Calu3 (cell line): Measurements from ENCODE around the gene LOXHD1. TPM values are rescaled to one million over a fixed set of nuclear protein-coding genes. Genes with fewer than 3 reads are reported as not detected.

Experiments
- BruUV-seq: library from RNA; stranded (reverse); fragments of 400-500 nt; replicated peaks from 2 replicates; lab custom pipeline; 2021; lab: Mats Ljungman, UMichigan
- CTCF ChIA-PET: fragments of 300-600 bp; sonication (Branson Sonifier 250); formaldehyde crosslinking; loops from one replicate; lab custom pipeline; 2022; ENCODE audit warnings: antibody characterized with exemption; lab: Charles Lee
- DNase-seq: peaks from one replicate; pipeline ENCODE4 v3.0.0; 2022
- H3K27ac Mint-ChIP-seq: one replicate; pipeline ENCODE4 v1.8.0; 2022; ENCODE audit warnings: mixed read lengths; ENCODE audit not compliant: unreplicated experiment
- H3K27me3 Mint-ChIP-seq: one replicate; pipeline ENCODE4 v1.8.0; 2022; ENCODE audit warnings: mixed read lengths; ENCODE audit not compliant: unreplicated experiment
- H3K36me3 Mint-ChIP-seq: one replicate; pipeline ENCODE4 v1.8.0; 2022; ENCODE audit warnings: mild to moderate bottlenecking, moderate library complexity, mixed read lengths; ENCODE audit not compliant: insufficient read depth, unreplicated experiment
- H3K4me1 Mint-ChIP-seq: one replicate; pipeline ENCODE4 v1.8.0; 2022; ENCODE audit warnings: mild to moderate bottlenecking, low read depth, mixed read lengths; ENCODE audit not compliant: unreplicated experiment
- H3K4me3 Mint-ChIP-seq: one replicate; pipeline ENCODE4 v1.8.0; 2022; ENCODE audit warnings: mild to moderate bottlenecking, low read depth, moderate library complexity, mixed read lengths; ENCODE audit not compliant: unreplicated experiment
- H3K9me3 Mint-ChIP-seq: one replicate; pipeline ENCODE4 v1.8.0; 2022; ENCODE audit warnings: low read depth, mixed read lengths; ENCODE audit not compliant: unreplicated experiment
- intact Hi-C: fragments of 100-400 bp; cut with micrococcal nuclease; formaldehyde crosslinking; loops from one replicate; pipeline ENCODE4 v1.10.0; 2022; ENCODE audit not compliant: unreplicated experiment
- total RNA-seq: library from RNA; stranded (reverse); gene quantifications from 2 replicates; pipeline ENCODE4 v1.2.3, GENCODE V29; 2022
- TF ChIP-seq, protein P1 (sequence below): fragments of 200-600 bp; IDR thresholded peaks from one replicate; pipeline ENCODE4 v1.8.0; 2022; ENCODE audit warnings: antibody characterized with exemption; ENCODE audit not compliant: unreplicated experiment

The LOXHD1 gene
- total RNA-seq, 1 experiment from 2014 or later, result not detected

DNA sequence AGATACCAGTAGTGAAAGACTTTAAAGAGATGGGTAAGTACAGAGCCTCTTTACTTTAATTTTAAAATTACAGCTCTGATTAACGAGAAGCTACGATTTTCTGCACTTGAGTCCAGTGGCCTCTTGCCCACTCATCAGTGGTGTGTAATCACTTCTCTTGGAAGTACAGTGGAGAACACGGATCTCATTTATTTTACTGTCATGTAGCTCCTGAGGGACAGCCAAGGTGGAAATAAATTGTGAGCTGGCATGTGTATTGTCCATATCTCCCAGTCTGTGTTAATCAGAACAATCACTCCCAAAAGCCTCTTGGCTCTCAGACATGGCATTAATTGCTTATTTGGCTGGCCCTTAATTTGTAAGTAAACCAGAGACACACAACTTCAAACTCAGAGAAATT, 69.4 kb downstream of the LOXHD1 start:
- no peaks in the 10 kb centered on the region for H3K9me3 Mint-ChIP-seq
- H3K27ac Mint-ChIP-seq, result no peak overlapping the region
- CTCF ChIA-PET, result no interaction called here
- DNase-seq, result no peak
- no peak overlapping the region for H3K4me3 Mint-ChIP-seq
- intact Hi-C loops, result no loop called here
- H3K36me3 Mint-ChIP-seq, result no peaks in the 10 kb centered on the region
- H3K4me1 Mint-ChIP-seq, result no peaks in the 10 kb centered on the region
- TF ChIP-seq, protein P1, sequence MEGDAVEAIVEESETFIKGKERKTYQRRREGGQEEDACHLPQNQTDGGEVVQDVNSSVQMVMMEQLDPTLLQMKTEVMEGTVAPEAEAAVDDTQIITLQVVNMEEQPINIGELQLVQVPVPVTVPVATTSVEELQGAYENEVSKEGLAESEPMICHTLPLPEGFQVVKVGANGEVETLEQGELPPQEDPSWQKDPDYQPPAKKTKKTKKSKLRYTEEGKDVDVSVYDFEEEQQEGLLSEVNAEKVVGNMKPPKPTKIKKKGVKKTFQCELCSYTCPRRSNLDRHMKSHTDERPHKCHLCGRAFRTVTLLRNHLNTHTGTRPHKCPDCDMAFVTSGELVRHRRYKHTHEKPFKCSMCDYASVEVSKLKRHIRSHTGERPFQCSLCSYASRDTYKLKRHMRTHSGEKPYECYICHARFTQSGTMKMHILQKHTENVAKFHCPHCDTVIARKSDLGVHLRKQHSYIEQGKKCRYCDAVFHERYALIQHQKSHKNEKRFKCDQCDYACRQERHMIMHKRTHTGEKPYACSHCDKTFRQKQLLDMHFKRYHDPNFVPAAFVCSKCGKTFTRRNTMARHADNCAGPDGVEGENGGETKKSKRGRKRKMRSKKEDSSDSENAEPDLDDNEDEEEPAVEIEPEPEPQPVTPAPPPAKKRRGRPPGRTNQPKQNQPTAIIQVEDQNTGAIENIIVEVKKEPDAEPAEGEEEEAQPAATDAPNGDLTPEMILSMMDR, result no peak
- no TSS peak for BruUV-seq
- H3K27me3 Mint-ChIP-seq, result peaks cover 86% of the 10 kb centered on the region

DNA sequence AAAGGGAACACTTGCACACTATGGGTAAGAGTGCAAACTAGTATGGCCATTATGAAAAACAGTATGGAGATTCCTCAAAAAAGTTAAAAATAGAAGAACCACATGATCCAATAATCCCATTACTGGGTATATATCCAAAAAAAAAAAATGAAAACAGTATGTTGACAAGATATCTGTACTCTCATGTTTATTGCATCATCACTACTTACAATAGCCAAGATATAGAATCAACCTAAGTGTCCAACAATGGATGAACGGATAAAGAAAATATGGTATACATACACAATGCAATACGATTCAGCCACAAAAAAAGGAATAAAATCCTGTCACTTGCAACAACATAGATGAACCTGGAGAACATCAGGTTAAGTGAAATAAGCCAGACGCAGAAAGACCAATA, 73.3 kb downstream of the LOXHD1 start:
- DNase-seq, result no peak
- Mint-ChIP-seq H3K27ac (no peak overlapping the region), H3K36me3 (no peaks in the 10 kb centered on the region), H3K4me1 (no peaks in the 10 kb centered on the region), H3K27me3 (peaks cover 86% of the 10 kb centered on the region), H3K4me3 (no peak overlapping the region), H3K9me3 (peaks cover 9% of the 10 kb centered on the region)
- no TSS peak for BruUV-seq
- CTCF ChIA-PET, result no interaction called here
- TF ChIP-seq, protein P1, result no peak
- intact Hi-C loops, result no loop called here

DNA sequence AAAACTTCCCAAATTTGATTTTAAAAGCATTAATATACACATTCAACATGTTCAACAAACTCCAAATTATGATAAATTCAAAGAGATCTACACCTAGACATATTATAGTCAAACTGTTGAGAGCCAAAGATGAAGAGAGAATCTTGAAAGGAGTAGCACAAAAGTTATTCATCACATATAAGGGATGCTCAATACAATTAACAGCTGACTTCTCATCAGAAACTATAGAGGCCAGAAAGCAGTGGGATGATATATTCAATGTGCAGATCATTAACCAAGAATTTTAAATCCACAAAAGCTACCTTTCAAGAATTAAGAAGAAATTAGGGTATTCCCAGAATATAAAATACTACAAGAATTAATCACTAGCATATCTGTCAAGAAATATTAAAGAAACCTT, 75.4 kb downstream of the LOXHD1 start:
- DNase-seq, result no peak
- TF ChIP-seq, protein P1, result no peak
- peaks cover 9% of the 10 kb centered on the region for H3K9me3 Mint-ChIP-seq
- H3K4me1 Mint-ChIP-seq, result no peaks in the 10 kb centered on the region
- H3K27me3 Mint-ChIP-seq, result peaks cover 88% of the 10 kb centered on the region
- H3K36me3 Mint-ChIP-seq, result no peaks in the 10 kb centered on the region
- CTCF ChIA-PET, result no interaction called here
- no TSS peak for BruUV-seq
- no peak overlapping the region for H3K27ac Mint-ChIP-seq
- intact Hi-C loops, result no loop called here
- H3K4me3 Mint-ChIP-seq, result no peak overlapping the region

DNA sequence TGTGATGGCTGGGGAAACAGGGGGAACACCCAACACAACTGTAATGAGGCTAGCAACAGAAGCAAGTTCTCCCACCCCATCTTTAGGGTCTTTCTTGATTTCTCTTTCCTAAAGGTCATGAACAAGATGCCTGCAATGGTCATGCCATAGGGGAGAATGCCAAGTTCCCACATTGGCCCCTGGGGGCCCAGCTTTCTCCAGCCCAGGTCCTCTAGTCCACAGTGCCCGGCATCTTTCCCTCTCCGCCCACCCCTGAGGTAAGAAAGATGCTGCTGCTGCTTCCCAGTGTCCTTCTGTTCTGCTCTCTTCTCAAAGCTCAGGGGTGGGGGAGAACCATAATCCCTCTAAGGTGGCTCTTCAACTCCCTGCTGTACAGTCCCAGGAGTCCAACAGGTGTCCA, 78.0 kb downstream of the LOXHD1 start:
- H3K4me1 Mint-ChIP-seq, result no peaks in the 10 kb centered on the region
- peaks cover 92% of the 10 kb centered on the region for H3K27me3 Mint-ChIP-seq
- no peak overlapping the region for H3K27ac Mint-ChIP-seq
- BruUV-seq, result no TSS peak
- TF ChIP-seq, protein P1, result no peak
- peaks cover 9% of the 10 kb centered on the region for H3K9me3 Mint-ChIP-seq
- intact Hi-C loops, result no loop called here
- no peaks in the 10 kb centered on the region for H3K36me3 Mint-ChIP-seq
- H3K4me3 Mint-ChIP-seq, result no peak overlapping the region
- no peak for DNase-seq
- CTCF ChIA-PET, result no interaction called here
